GM23338 (cell line): ENCODE results near the gene NMBR. TPM values are rescaled to one million over a fixed set of nuclear protein-coding genes. Genes with fewer than 3 reads are reported as not detected.
"Not testable (repeated sequence)": the region's sequence is repeated elsewhere in the genome, so short reads cannot be mapped to it uniquely, and the experiment has no call there.

Experiments used
- ATAC-seq: fragments of 200-7000 bp; cut with Tn5 transposase; 3 replicates; pipeline ENCODE4 v1.9.1; 2020
- DNase-seq: peaks from one replicate; pipeline ENCODE4 v3.0.0-alpha.2; 2015; ENCODE audit warnings: low spot score
- H2AFZ ChIP-seq: fragments of 200-600 bp; sonication (generic); 2 replicates; pipeline ENCODE4 v1.8.0; 2016; ENCODE audit warnings: antibody characterized with exemption, mild to moderate bottlenecking, moderate library complexity
- H3F3A ChIP-seq: fragments of 200-600 bp; sonication (generic); replicated peaks from 2 replicates; pipeline ENCODE4 v1.8.0; 2017; ENCODE audit warnings: antibody characterized with exemption, mixed run types, low read depth
- H3K27ac ChIP-seq: fragments of 200-600 bp; sonication (generic); 2 replicates; pipeline ENCODE4 v1.6.1; 2016; ENCODE audit warnings: low read depth
- H3K27me3 ChIP-seq: fragments of 200-600 bp; sonication (generic); 2 replicates; pipeline ENCODE4 v1.8.0; 2016; ENCODE audit warnings: mild to moderate bottlenecking, mixed run types, moderate library complexity; ENCODE audit not compliant: insufficient read depth
- H3K36me3 ChIP-seq: fragments of 200-600 bp; sonication (generic); 2 replicates; pipeline ENCODE4 v1.8.0; 2016; ENCODE audit warnings: mild to moderate bottlenecking; ENCODE audit not compliant: insufficient read depth
- H3K4me1 ChIP-seq: fragments of 200-600 bp; sonication (generic); 2 replicates; pipeline ENCODE4 v1.8.0; 2016; ENCODE audit warnings: mild to moderate bottlenecking, moderate library complexity; ENCODE audit not compliant: insufficient read depth
- H3K4me2 ChIP-seq: fragments of 200-600 bp; sonication (generic); 2 replicates; pipeline ENCODE4 v1.7.1; 2017; ENCODE audit warnings: mixed run types
- H3K4me3 ChIP-seq: fragments of 200-600 bp; sonication (generic); 2 replicates; pipeline ENCODE4 v1.6.1; 2016; ENCODE audit warnings: mixed run types
- H3K79me2 ChIP-seq: fragments of 200-600 bp; sonication (generic); replicated peaks from 2 replicates; pipeline ENCODE4 v1.8.0; 2017; ENCODE audit warnings: mild to moderate bottlenecking; ENCODE audit not compliant: insufficient read depth
- H3K9me2 ChIP-seq: fragments of 200-600 bp; sonication (generic); 2 replicates; pipeline ENCODE4 v1.8.0; 2017; ENCODE audit not compliant: insufficient read depth
- H4K20me1 ChIP-seq: fragments of 200-600 bp; sonication (generic); replicated peaks from 2 replicates; pipeline ENCODE4 v1.8.0; 2017; ENCODE audit warnings: mild to moderate bottlenecking; ENCODE audit not compliant: insufficient read depth
- H3K27ac Mint-ChIP-seq: 2 replicates; pipeline ENCODE4 v1.8.0; 2020; ENCODE audit warnings: inconsistent platforms, mild to moderate bottlenecking, moderate library complexity, mixed read lengths
- H3K27me3 Mint-ChIP-seq: 3 replicates; pipeline ENCODE4 v1.8.0; 2022; ENCODE audit warnings: low read depth, mild to moderate bottlenecking, moderate library complexity, mixed read lengths, inconsistent platforms; ENCODE audit not compliant: insufficient read depth, poor library complexity
- H3K36me3 Mint-ChIP-seq: 3 replicates; pipeline ENCODE4 v1.8.0; 2021; ENCODE audit warnings: low read depth, mild to moderate bottlenecking, inconsistent platforms, moderate library complexity, mixed read lengths
- H3K4me1 Mint-ChIP-seq: 3 replicates; pipeline ENCODE4 v1.8.0; 2020; ENCODE audit warnings: mild to moderate bottlenecking, inconsistent platforms, mixed read lengths
- H3K4me3 Mint-ChIP-seq: 3 replicates; pipeline ENCODE4 v1.8.0; 2021; ENCODE audit warnings: moderate library complexity, mild to moderate bottlenecking, inconsistent platforms, mixed read lengths
- H3K9me3 Mint-ChIP-seq: 3 replicates; pipeline ENCODE4 v1.8.0; 2020; ENCODE audit warnings: moderate library complexity, mild to moderate bottlenecking, inconsistent platforms, mixed read lengths
- CREB1 ChIP-seq: fragments of 250-450 bp; sonication (Bioruptor Pico); IDR thresholded peaks from 2 replicates; pipeline ENCODE4 v1.5.0; 2020; ENCODE audit warnings: low read depth, mild to moderate bottlenecking, moderate library complexity
- ETS1 ChIP-seq: IDR thresholded peaks from 2 replicates; pipeline ENCODE4 v1.6.1; 2016; ENCODE audit warnings: antibody characterized with exemption
- EZH2 ChIP-seq: fragments of 200-600 bp; sonication (generic); IDR thresholded peaks from one replicate; pipeline ENCODE4 v1.8.0; 2017; ENCODE audit warnings: antibody characterized with exemption, mild to moderate bottlenecking, low read depth; ENCODE audit not compliant: unreplicated experiment
- EZH2phosphoT487 ChIP-seq: fragments of 200-600 bp; sonication (generic); IDR thresholded peaks from one replicate; pipeline ENCODE4 v1.8.1; 2018; ENCODE audit warnings: antibody characterized with exemption; ENCODE audit not compliant: unreplicated experiment
- JUNB ChIP-seq: IDR thresholded peaks from one replicate; pipeline ENCODE4 v1.6.1; 2016; ENCODE audit warnings: antibody characterized with exemption; ENCODE audit not compliant: unreplicated experiment
- NANOG ChIP-seq: IDR thresholded peaks from 2 replicates; pipeline ENCODE4 v1.6.1; 2016; ENCODE audit warnings: antibody characterized with exemption, borderline replicate concordance
- POLR2AphosphoS5 ChIP-seq: IDR thresholded peaks from 2 replicates; pipeline ENCODE4 v1.6.1; 2016; ENCODE audit warnings: antibody characterized with exemption, low read depth
- ZNF331 ChIP-seq: fragments of 250-450 bp; sonication (Bioruptor Pico); IDR thresholded peaks from 2 replicates; pipeline ENCODE4 v1.5.0; 2020; ENCODE audit warnings: low read depth, mild to moderate bottlenecking, moderate library complexity
- polyA plus RNA-seq: library from polyadenylated mRNA; unstranded; fragments of >200 nt; fragmentation: Nextera tagmentation; extraction: Ambion mirVana; gene quantifications from 2 replicates; pipeline ENCODE4 v1.2.1, GENCODE V29; 2016
- total RNA-seq: library from RNA; depleted of rRNA; stranded (reverse); fragments of >200 nt; shearing (Covaris generic); gene quantifications from 2 replicates; pipeline ENCODE4 v1.2.3, GENCODE V29; 2014
- TF ChIP-seq, protein P1 (sequence below), 2 experiments: fragments of 200-600 bp in 1 of 2; sonication (generic) in 1 of 2; conservative IDR thresholded peaks; 2 replicates each; pipeline versions ENCODE4 v1.5.1 to v1.6.1; 2016 to 2017; ENCODE audit warnings: antibody characterized with exemption in 2 of 2, low read depth in 2 of 2, mild to moderate bottlenecking in 2 of 2, moderate library complexity in 1 of 2

Gene NMBR
- total and polyA plus RNA-seq, 2 experiments from 2014 or later: not detected

DNA sequence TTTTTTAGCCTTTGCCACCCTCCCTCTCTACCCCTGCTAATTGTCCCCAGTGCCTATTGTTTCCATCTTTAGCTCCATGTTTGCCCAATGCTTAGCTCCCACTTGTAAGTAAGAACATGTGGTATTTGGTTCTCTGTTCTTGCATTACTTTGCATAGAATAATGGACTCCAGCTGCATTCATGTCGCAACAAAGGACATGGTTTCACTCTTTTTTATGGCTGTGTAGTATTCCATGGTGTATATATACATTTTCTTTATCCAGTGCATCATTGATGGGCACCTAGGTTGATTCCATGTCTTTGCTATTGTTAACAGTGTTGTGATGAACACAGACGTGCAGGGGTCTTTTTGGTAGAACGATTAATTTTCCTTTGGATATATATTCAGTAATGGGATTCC lies 118.4 kb downstream of the NMBR start:
- Histone ChIP-seq H3K4me3 (no peak overlapping the region; the same call in 1 of the 2 replicates), H3K27me3 (no peaks in the 10 kb centered on the region), H3K27ac (no peak overlapping the region), H2AFZ (no peak overlapping the region), H3K36me3 (no peaks in the 10 kb centered on the region), H3K4me1 (peaks cover 24% of the 10 kb centered on the region), H3K4me2 (no peak overlapping the region), H4K20me1 (no peaks in the 10 kb centered on the region), H3K9me2 (no peaks in the 10 kb centered on the region), H3K79me2 (peaks cover 62% of the 10 kb centered on the region), H3F3A (no peaks in the 10 kb centered on the region)
- Mint-ChIP-seq H3K9me3 (peaks cover 15% of the 10 kb centered on the region), H3K4me1 (peaks cover 7% of the 10 kb centered on the region), H3K4me3 (no peak overlapping the region), H3K36me3 (peaks cover 17% of the 10 kb centered on the region), H3K27ac (no peak overlapping the region), H3K27me3 (no peaks in the 10 kb centered on the region)
- no peak for TF ChIP-seq CREB1 (CRISPR knock-in tag)
- DNase-seq (no peak), ATAC-seq (no peak)

DNA sequence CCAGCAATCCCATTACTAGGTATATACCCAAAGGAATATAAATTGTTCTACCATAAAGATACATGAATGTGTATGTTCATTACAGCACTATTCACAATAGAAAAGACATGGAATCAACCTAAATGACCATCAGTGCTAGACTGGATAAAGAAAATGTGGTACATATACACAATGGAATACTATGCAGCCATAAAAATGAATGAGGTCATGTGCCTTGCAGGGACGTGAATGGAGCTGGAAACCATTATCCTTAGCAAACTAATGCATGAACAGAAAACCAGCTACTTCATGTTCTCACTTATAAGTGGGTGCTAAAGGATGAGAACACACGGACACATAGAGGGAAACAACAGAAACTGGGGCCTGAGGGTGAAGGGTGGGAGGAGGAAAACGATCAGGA lies 119.1 kb downstream of the NMBR start:
- peaks cover 15% of the 10 kb centered on the region for H3K9me3 Mint-ChIP-seq

DNA sequence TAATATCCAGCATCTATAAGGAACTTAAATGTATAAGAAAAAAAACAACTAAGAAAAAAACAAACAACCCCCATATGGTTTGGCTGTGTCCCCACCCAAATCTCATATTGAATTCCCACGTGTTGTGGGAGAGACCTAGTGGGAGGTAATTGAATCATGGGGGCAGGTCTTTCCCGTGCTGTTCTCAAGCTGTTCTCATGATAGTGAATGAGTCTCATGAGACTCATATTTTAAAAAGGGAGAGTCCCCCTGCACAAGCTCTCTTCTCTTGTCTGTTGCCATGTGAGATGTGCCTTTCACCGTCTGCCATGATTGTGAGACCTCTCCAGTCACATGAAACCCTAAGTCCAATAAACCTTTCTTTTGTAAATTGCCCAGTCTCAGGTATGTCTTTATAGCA lies 119.8 kb downstream of the NMBR start:
- Mint-ChIP-seq H3K27ac (no peak overlapping the region), H3K27me3 (no peaks in the 10 kb centered on the region), H3K36me3 (peaks cover 17% of the 10 kb centered on the region), H3K4me3 (no peak overlapping the region), H3K4me1 (peaks cover 9% of the 10 kb centered on the region), H3K9me3 (peaks cover 15% of the 10 kb centered on the region)
- ATAC-seq (no peak), DNase-seq (no peak)
- Histone ChIP-seq H3F3A (no peaks in the 10 kb centered on the region), H2AFZ (no peak overlapping the region), H4K20me1 (no peaks in the 10 kb centered on the region), H3K9me2 (no peaks in the 10 kb centered on the region), H3K4me2 (no peak overlapping the region), H3K4me1 (peaks cover 33% of the 10 kb centered on the region), H3K27ac (no peak overlapping the region), H3K36me3 (no peaks in the 10 kb centered on the region), H3K27me3 (no peaks in the 10 kb centered on the region), H3K4me3 (no peak overlapping the region), H3K79me2 (peaks cover 76% of the 10 kb centered on the region)
- no peak for TF ChIP-seq EZH2phosphoT487
- TF ChIP-seq, protein P1, sequence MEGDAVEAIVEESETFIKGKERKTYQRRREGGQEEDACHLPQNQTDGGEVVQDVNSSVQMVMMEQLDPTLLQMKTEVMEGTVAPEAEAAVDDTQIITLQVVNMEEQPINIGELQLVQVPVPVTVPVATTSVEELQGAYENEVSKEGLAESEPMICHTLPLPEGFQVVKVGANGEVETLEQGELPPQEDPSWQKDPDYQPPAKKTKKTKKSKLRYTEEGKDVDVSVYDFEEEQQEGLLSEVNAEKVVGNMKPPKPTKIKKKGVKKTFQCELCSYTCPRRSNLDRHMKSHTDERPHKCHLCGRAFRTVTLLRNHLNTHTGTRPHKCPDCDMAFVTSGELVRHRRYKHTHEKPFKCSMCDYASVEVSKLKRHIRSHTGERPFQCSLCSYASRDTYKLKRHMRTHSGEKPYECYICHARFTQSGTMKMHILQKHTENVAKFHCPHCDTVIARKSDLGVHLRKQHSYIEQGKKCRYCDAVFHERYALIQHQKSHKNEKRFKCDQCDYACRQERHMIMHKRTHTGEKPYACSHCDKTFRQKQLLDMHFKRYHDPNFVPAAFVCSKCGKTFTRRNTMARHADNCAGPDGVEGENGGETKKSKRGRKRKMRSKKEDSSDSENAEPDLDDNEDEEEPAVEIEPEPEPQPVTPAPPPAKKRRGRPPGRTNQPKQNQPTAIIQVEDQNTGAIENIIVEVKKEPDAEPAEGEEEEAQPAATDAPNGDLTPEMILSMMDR (conservative IDR thresholded peaks at IDR 0.05; ENCODE audit: low read depth in 2 of 2): no peak
- no peak for TF ChIP-seq JUNB
- no peak for TF ChIP-seq EZH2
- TF ChIP-seq CREB1 (CRISPR knock-in tag): no peak
- no peak for TF ChIP-seq ETS1
- TF ChIP-seq NANOG: no peak
- TF ChIP-seq POLR2AphosphoS5: no peak
- TF ChIP-seq ZNF331 (CRISPR knock-in tag): no peak

More for the DNA sequence above, 119.1 kb downstream of the NMBR start:
- H3K4me2 ChIP-seq, H3K27ac ChIP-seq, H2AFZ ChIP-seq, H4K20me1 ChIP-seq, DNase-seq, H3K4me3 Mint-ChIP-seq, H3K4me3 ChIP-seq, H3K27ac Mint-ChIP-seq, H3F3A ChIP-seq, H3K4me1 Mint-ChIP-seq, ATAC-seq, H3K27me3 ChIP-seq, H3K27me3 Mint-ChIP-seq, H3K9me2 ChIP-seq, H3K36me3 ChIP-seq: not testable (repeated sequence)
- H3K79me2 ChIP-seq: peaks cover 69% of the 10 kb centered on the region
- peaks cover 17% of the 10 kb centered on the region for H3K36me3 Mint-ChIP-seq
- H3K4me1 ChIP-seq: peaks cover 30% of the 10 kb centered on the region
